Measurements from ENCODE around the gene PI4KA.
"Not testable (repeated sequence)": the region's sequence is repeated elsewhere in the genome, so short reads cannot be mapped to it uniquely, and the experiment has no call there.

PI4KA gene

GRCh38 chr22:20669471-20669870 is 189.1 kb downstream of the PI4KA start:
- not testable (repeated sequence) for H3K36me3 ChIP-seq (ENCODE audit: control insufficient read depth, insufficient read depth, low read length); H3K27ac ChIP-seq (ENCODE audit: low read depth, low read length, severe bottlenecking); H3K4me1 ChIP-seq (ENCODE audit: control insufficient read depth, insufficient read depth, low read length, poor library complexity, severe bottlenecking); H3K9me3 ChIP-seq (ENCODE audit: control insufficient read depth, low read length); H3K4me3 ChIP-seq (ENCODE audit: extremely low read depth, insufficient read depth, low read length, poor library complexity, severe bottlenecking)
- no CpG with 5 or more reads among the region's 15 CpGs for WGBS, 2 experiments (ENCODE audit: insufficient coverage in 2 of 2)

DNA sequence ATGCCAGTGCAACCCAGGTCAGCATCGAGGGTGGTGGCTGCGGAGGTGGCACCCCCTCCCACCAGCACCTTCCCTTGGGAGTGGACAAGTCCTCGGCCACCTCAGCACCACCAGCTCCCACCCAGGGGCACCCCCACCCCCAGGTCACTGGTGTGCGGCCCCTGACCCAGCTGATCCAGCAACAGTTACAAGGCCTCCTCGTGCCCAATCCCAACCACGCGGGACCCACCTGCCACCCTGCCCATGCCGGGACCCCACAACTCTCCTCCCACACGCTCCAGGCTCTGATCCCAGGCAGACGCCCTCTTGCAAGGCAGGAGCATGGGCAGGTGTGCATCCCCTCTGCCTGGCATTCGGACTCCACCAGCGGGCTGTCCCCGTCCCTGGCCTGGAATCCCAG is 189.8 kb downstream of the PI4KA start:
- H3K4me1 ChIP-seq (ENCODE audit: control insufficient read depth, insufficient read depth, low read length, poor library complexity, severe bottlenecking); H3K36me3 ChIP-seq (ENCODE audit: control insufficient read depth, insufficient read depth, low read length); H3K4me3 ChIP-seq (ENCODE audit: extremely low read depth, insufficient read depth, low read length, poor library complexity, severe bottlenecking); H3K9me3 ChIP-seq (ENCODE audit: control insufficient read depth, low read length); H3K27ac ChIP-seq (ENCODE audit: low read depth, low read length, severe bottlenecking): not testable (repeated sequence)
- WGBS, 2 experiments (ENCODE audit: insufficient coverage in 2 of 2), result 90 to 98% methylated on average over 4 to 7 of the region's 13 CpGs

GRCh38 chr22:20668226-20668625 is 190.4 kb downstream of the PI4KA start:
- H3K4me3 ChIP-seq (ENCODE audit: extremely low read depth, insufficient read depth, low read length, poor library complexity, severe bottlenecking), result not testable (repeated sequence)

GRCh38 chr22:20667548-20667947 is 191.1 kb downstream of the PI4KA start:
- WGBS, 2 experiments (ENCODE audit: insufficient coverage in 2 of 2), result 93 to 100% methylated on average over 1 to 9 of the region's 27 CpGs
- not testable (repeated sequence) for H3K9me3 ChIP-seq (ENCODE audit: control insufficient read depth, low read length); H3K4me3 ChIP-seq (ENCODE audit: extremely low read depth, insufficient read depth, low read length, poor library complexity, severe bottlenecking); H3K36me3 ChIP-seq (ENCODE audit: control insufficient read depth, insufficient read depth, low read length); H3K27ac ChIP-seq (ENCODE audit: low read depth, low read length, severe bottlenecking); H3K4me1 ChIP-seq (ENCODE audit: control insufficient read depth, insufficient read depth, low read length, poor library complexity, severe bottlenecking)

More at GRCh38 chr22:20668226-20668625, 190.4 kb downstream of the PI4KA start:
- not testable (repeated sequence) for H3K9me3 ChIP-seq (ENCODE audit: control insufficient read depth, low read length); H3K27ac ChIP-seq (ENCODE audit: low read depth, low read length, severe bottlenecking); H3K4me1 ChIP-seq (ENCODE audit: control insufficient read depth, insufficient read depth, low read length, poor library complexity, severe bottlenecking); H3K36me3 ChIP-seq (ENCODE audit: control insufficient read depth, insufficient read depth, low read length)
- 96 to 98% methylated on average over 23 to 24 of the region's 27 CpGs for WGBS, 2 experiments (ENCODE audit: insufficient coverage in 2 of 2)

- Histone ChIP-seq H3K9me3 (ENCODE audit: control insufficient read depth, low read length) (no peaks in the 10 kb centered on the region), H3K36me3 (ENCODE audit: control insufficient read depth, insufficient read depth, low read length) (no peaks in the 10 kb centered on the region), H3K4me3 (ENCODE audit: extremely low read depth, insufficient read depth, low read length, poor library complexity, severe bottlenecking) (no peak overlapping the region), H3K4me1 (ENCODE audit: control insufficient read depth, insufficient read depth, low read length, poor library complexity, severe bottlenecking) (no peaks in the 10 kb centered on the region), H3K27ac (ENCODE audit: low read depth, low read length, severe bottlenecking) (no peak overlapping the region)
- no CpG with 5 or more reads among the region's 1 CpG for WGBS, 2 experiments (ENCODE audit: insufficient coverage in 2 of 2)
These were observed 192.1 kb downstream of the PI4KA start for GRCh38 chr22:20666560-20666959.

DNA sequence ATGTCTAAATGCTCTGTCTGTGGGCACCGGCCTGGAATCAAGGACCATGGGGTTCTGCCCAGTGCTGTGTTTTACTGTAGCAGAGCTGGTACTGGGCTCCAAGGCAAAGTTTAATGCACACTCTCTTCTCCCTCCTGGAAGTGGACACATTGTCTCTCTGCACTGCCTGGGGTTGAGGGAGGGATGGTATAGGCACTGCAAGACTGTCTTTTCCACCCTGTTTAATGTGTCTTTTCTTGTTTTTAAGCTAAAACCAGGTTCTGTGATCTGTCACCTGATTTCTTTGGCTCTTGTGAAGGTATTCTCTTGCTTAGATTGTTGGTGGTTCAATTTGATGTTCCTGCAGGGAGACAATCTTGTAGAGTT is 194.0 kb downstream of the PI4KA start:
- H3K27ac ChIP-seq (ENCODE audit: low read depth, low read length, severe bottlenecking), result no peak overlapping the region
- H3K4me1 ChIP-seq (ENCODE audit: control insufficient read depth, insufficient read depth, low read length, poor library complexity, severe bottlenecking), result no peaks in the 10 kb centered on the region
- WGBS, 2 experiments (ENCODE audit: insufficient coverage in 2 of 2), result 100% methylated on average over 1 of the region's 1 CpG; no CpG with 5 or more reads in 1 of the 2 experiments
- no peaks in the 10 kb centered on the region for H3K9me3 ChIP-seq (ENCODE audit: control insufficient read depth, low read length)
- no peaks in the 10 kb centered on the region for H3K36me3 ChIP-seq (ENCODE audit: control insufficient read depth, insufficient read depth, low read length)
- no peak overlapping the region for H3K4me3 ChIP-seq (ENCODE audit: extremely low read depth, insufficient read depth, low read length, poor library complexity, severe bottlenecking)

- no peaks in the 10 kb centered on the region for H3K36me3 ChIP-seq (ENCODE audit: control insufficient read depth, insufficient read depth, low read length)
- H3K4me1 ChIP-seq (ENCODE audit: control insufficient read depth, insufficient read depth, low read length, poor library complexity, severe bottlenecking), result no peaks in the 10 kb centered on the region
- no peaks in the 10 kb centered on the region for H3K9me3 ChIP-seq (ENCODE audit: control insufficient read depth, low read length)
- 93 to 98% methylated on average over 5 to 7 of the region's 7 CpGs for WGBS, 2 experiments (ENCODE audit: insufficient coverage in 2 of 2)
- no peak overlapping the region for H3K4me3 ChIP-seq (ENCODE audit: extremely low read depth, insufficient read depth, low read length, poor library complexity, severe bottlenecking)
- no peak overlapping the region for H3K27ac ChIP-seq (ENCODE audit: low read depth, low read length, severe bottlenecking)
These were observed 194.5 kb downstream of the PI4KA start for GRCh38 chr22:20663941-20664593.

DNA sequence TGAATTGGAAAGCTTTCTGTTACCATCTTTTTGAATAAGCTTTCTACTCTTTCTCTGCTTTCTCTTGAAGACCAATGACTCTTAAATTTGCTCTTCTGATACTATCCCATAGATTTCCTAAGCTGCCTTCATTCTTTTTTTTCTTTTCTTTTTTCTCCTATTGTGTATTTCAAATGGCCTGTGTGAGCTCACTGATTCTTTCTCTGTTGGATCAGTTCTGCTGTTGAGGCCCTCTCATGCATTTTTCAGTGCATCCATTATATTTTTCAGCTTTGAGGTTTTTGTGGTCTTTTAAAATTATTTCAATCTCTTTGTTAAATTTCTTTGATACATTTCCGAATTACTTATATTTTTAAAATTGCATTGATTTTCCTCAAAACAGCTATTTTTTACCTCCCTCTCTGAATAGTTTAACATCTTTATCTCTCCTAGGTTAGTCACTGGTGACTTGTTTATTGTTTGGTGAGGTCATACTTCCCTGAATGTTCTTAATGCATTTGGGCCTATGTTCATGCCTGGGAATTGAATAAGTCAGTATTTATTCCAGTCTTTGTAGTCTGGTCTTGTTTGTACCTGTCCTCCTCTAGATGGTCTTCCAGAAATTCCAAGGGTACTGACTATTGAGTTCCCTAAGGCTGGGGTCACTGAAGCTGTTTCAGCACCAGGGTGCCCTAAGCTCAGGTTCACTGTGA is 195.3 kb downstream of the PI4KA start:
- H3K27ac ChIP-seq (ENCODE audit: low read depth, low read length, severe bottlenecking), result no peak overlapping the region
- H3K4me1 ChIP-seq (ENCODE audit: control insufficient read depth, insufficient read depth, low read length, poor library complexity, severe bottlenecking), result no peaks in the 10 kb centered on the region
- no peaks in the 10 kb centered on the region for H3K36me3 ChIP-seq (ENCODE audit: control insufficient read depth, insufficient read depth, low read length)
- no peak overlapping the region for H3K4me3 ChIP-seq (ENCODE audit: extremely low read depth, insufficient read depth, low read length, poor library complexity, severe bottlenecking)
- WGBS, 2 experiments (ENCODE audit: insufficient coverage in 2 of 2), result no CpG with 5 or more reads among the region's 1 CpG
- H3K9me3 ChIP-seq (ENCODE audit: control insufficient read depth, low read length), result no peaks in the 10 kb centered on the region

DNA sequence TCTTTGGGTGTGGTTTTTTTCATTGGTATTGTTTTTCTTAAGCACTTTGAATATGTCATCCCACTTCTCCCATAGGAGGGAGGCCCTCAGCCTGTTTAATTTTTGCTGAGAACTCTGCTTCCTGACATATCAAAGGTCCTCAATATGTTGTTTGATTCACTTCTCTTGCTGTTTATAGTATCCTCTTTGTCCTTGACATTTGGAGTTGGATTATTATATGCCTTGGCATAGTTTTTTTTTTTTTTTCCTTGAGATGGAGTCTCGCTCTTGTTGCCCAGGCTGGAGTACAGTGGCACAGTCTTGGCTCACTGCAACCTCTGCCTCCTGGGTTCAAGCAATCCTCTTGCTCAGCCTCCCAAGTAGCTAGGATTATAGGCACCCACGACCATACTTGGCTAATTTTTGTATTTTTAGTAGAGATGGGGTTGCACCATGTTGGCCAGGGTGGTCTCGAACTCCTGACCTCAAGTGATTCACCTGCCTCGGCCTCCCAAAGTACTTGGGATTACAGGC is 196.0 kb downstream of the PI4KA start:
- H3K9me3 ChIP-seq (ENCODE audit: control insufficient read depth, low read length); H3K4me3 ChIP-seq (ENCODE audit: extremely low read depth, insufficient read depth, low read length, poor library complexity, severe bottlenecking); H3K4me1 ChIP-seq (ENCODE audit: control insufficient read depth, insufficient read depth, low read length, poor library complexity, severe bottlenecking); H3K36me3 ChIP-seq (ENCODE audit: control insufficient read depth, insufficient read depth, low read length); H3K27ac ChIP-seq (ENCODE audit: low read depth, low read length, severe bottlenecking): not testable (repeated sequence)
- WGBS, 2 experiments (ENCODE audit: insufficient coverage in 2 of 2), result 75 to 76% methylated on average over 2 to 3 of the region's 4 CpGs

DNA sequence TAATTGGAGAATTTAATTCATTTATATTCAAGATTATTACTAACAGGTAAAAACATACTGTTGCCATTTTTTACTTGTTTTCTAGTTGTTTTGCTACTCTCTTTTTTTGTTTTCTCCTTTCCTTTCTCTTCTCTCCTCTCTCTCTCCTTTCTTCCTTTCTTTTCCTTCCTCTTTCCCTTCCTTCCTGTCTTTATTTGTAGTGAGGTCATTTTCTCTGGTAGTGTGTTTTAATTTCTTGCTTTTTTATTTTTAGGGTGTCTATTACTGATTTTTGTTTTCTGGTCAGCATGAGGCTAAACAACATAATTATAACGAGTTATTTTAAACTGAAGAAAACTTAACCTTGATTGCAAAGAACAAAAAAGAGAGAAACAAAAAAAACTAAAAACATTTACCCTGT is 197.1 kb downstream of the PI4KA start:
- Histone ChIP-seq H3K4me1 (ENCODE audit: control insufficient read depth, insufficient read depth, low read length, poor library complexity, severe bottlenecking) (no peaks in the 10 kb centered on the region), H3K27ac (ENCODE audit: low read depth, low read length, severe bottlenecking) (no peak overlapping the region), H3K36me3 (ENCODE audit: control insufficient read depth, insufficient read depth, low read length) (no peaks in the 10 kb centered on the region), H3K4me3 (ENCODE audit: extremely low read depth, insufficient read depth, low read length, poor library complexity, severe bottlenecking) (no peak overlapping the region), H3K9me3 (ENCODE audit: control insufficient read depth, low read length) (no peaks in the 10 kb centered on the region)
- WGBS, 2 experiments (ENCODE audit: insufficient coverage in 2 of 2), result no CpG with 5 or more reads among the region's 1 CpG

GRCh38 chr22:20660441-20661054 is 198.1 kb downstream of the PI4KA start:
- 89 to 100% methylated on average over 3 of the region's 6 CpGs for WGBS, 2 experiments (ENCODE audit: insufficient coverage in 2 of 2)
- Histone ChIP-seq H3K4me1 (ENCODE audit: control insufficient read depth, insufficient read depth, low read length, poor library complexity, severe bottlenecking) (no peaks in the 10 kb centered on the region), H3K4me3 (ENCODE audit: extremely low read depth, insufficient read depth, low read length, poor library complexity, severe bottlenecking) (no peak overlapping the region), H3K27ac (ENCODE audit: low read depth, low read length, severe bottlenecking) (no peak overlapping the region), H3K9me3 (ENCODE audit: control insufficient read depth, low read length) (no peaks in the 10 kb centered on the region), H3K36me3 (ENCODE audit: control insufficient read depth, insufficient read depth, low read length) (no peaks in the 10 kb centered on the region)

Measured in mesodermal cell (in vitro differentiated cells).